Mesothelial cell of epicardium (in vitro differentiated cells): ENCODE data around the gene PELI2. TPM values are rescaled to one million over a fixed set of nuclear protein-coding genes. Genes with fewer than 3 reads are reported as not detected.

Source experiments
- DNase-seq, 2 experiments: peaks; one replicate each; pipeline ENCODE4 v3.0.0; 2021; ENCODE audit warnings: low spot score in 2 of 2; ENCODE audit not compliant: unreplicated experiment in 2 of 2
- H3K27ac Mint-ChIP-seq: 2 replicates; pipeline ENCODE4 v1.8.0; 2021; ENCODE audit warnings: mixed read lengths
- H3K27me3 Mint-ChIP-seq: 2 replicates; pipeline ENCODE4 v1.8.0; 2021; ENCODE audit warnings: low read depth, mixed read lengths
- H3K36me3 Mint-ChIP-seq: 2 replicates; pipeline ENCODE4 v1.8.0; 2021; ENCODE audit warnings: mixed read lengths
- H3K4me1 Mint-ChIP-seq: 2 replicates; pipeline ENCODE4 v1.8.0; 2021; ENCODE audit warnings: mixed read lengths
- H3K4me3 Mint-ChIP-seq: 2 replicates; pipeline ENCODE4 v1.8.0; 2021; ENCODE audit warnings: mild to moderate bottlenecking, moderate library complexity, mixed read lengths
- H3K9me3 Mint-ChIP-seq: 2 replicates; pipeline ENCODE4 v1.8.0; 2021; ENCODE audit warnings: mixed read lengths
- CTCF ChIP-seq: fragments of 200-600 bp; sonication (generic); IDR thresholded peaks from one replicate; pipeline ENCODE4 v1.5.0; 2021; ENCODE audit warnings: antibody characterized with exemption; ENCODE audit not compliant: unreplicated experiment
- total RNA-seq: library from RNA; stranded (reverse); gene quantifications from 3 replicates; pipeline ENCODE4 v1.2.1, GENCODE V29; 2021

The PELI2 gene
- total RNA-seq, 1 donor from 2014 or later: 10.0 TPM

DNA sequence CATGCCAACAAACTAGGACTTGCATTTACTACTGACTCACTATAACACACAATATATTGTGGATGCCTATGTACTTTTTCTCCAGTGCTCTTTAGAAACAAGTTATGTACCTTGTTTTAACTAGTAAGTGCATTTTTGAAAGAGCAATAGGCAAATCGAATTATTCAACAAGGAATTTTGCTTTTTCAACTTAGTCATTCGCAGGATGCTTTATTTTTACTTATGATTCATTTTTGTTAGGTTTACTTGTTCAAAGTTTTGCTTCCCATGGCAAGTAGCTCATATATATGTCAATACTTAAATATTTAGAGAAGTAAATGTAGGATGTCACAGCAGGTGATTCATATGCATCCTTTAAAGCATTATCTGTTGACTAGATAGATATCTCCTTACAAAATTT, 149.8 kb downstream of the PELI2 start:
- Mint-ChIP-seq H3K4me1 (no peaks in the 10 kb centered on the region), H3K27ac (no peak overlapping the region), H3K27me3 (no peaks in the 10 kb centered on the region), H3K9me3 (no peaks in the 10 kb centered on the region), H3K4me3 (no peak overlapping the region), H3K36me3 (no peaks in the 10 kb centered on the region)
- TF ChIP-seq CTCF: no peak
- no peak for DNase-seq

- no peak for DNase-seq
- Mint-ChIP-seq H3K27me3 (no peaks in the 10 kb centered on the region), H3K9me3 (no peaks in the 10 kb centered on the region), H3K36me3 (no peaks in the 10 kb centered on the region), H3K27ac (no peak overlapping the region), H3K4me3 (no peak overlapping the region), H3K4me1 (no peaks in the 10 kb centered on the region)
- no peak for TF ChIP-seq CTCF
Observed at GRCh38 chr14:56268673-56269072, 150.5 kb downstream of the PELI2 start.

- no peaks in the 10 kb centered on the region for H3K4me1 Mint-ChIP-seq
- H3K36me3 Mint-ChIP-seq: no peaks in the 10 kb centered on the region
- H3K27me3 Mint-ChIP-seq: no peaks in the 10 kb centered on the region
- no peak overlapping the region for H3K27ac Mint-ChIP-seq
- no peak overlapping the region for H3K4me3 Mint-ChIP-seq
- TF ChIP-seq CTCF: no peak
- H3K9me3 Mint-ChIP-seq: no peaks in the 10 kb centered on the region
- DNase-seq: no peak
Observed at GRCh38 chr14:56270921-56271320, 152.7 kb downstream of the PELI2 start.

DNA sequence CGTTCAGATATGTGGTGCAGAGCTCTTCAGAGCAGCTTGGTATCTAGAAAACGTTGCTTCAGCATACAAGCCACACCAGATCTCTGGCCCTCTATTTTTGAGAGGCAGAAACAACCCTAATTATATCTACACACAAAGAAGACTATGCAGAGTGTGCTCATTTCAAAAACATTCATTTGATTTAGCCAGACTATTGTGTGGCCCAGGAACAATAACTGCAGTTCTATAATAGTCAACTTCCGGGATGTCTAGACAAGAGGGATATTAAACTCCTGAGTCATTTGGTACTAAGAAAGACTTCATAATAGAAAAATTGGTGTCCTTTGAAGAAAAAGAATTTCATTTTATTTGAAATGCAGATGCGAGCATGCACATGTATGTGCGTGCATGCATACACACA, 153.8 kb downstream of the PELI2 start:
- no peak for DNase-seq
- Mint-ChIP-seq H3K4me3 (no peak overlapping the region), H3K36me3 (no peaks in the 10 kb centered on the region), H3K27ac (no peak overlapping the region), H3K9me3 (no peaks in the 10 kb centered on the region), H3K4me1 (no peaks in the 10 kb centered on the region), H3K27me3 (no peaks in the 10 kb centered on the region)
- no peak for TF ChIP-seq CTCF

- H3K9me3 Mint-ChIP-seq: no peaks in the 10 kb centered on the region
- no peaks in the 10 kb centered on the region for H3K27me3 Mint-ChIP-seq
- no peak for DNase-seq
- H3K36me3 Mint-ChIP-seq: no peaks in the 10 kb centered on the region
- no peak for TF ChIP-seq CTCF
- no peak overlapping the region for H3K4me3 Mint-ChIP-seq
- H3K4me1 Mint-ChIP-seq: no peaks in the 10 kb centered on the region
- H3K27ac Mint-ChIP-seq: no peak overlapping the region
Observed at GRCh38 chr14:56273155-56273554, 154.9 kb downstream of the PELI2 start.

- H3K4me1 Mint-ChIP-seq: no peaks in the 10 kb centered on the region
- H3K4me3 Mint-ChIP-seq: no peak overlapping the region
- no peaks in the 10 kb centered on the region for H3K36me3 Mint-ChIP-seq
- H3K27ac Mint-ChIP-seq: no peak overlapping the region
- no peaks in the 10 kb centered on the region for H3K9me3 Mint-ChIP-seq
- no peak for TF ChIP-seq CTCF
- no peaks in the 10 kb centered on the region for H3K27me3 Mint-ChIP-seq
- DNase-seq: no peak
Observed at GRCh38 chr14:56273951-56274350, 155.7 kb downstream of the PELI2 start.
